Measurements from ENCODE around the gene TMA7.

The TMA7 gene

GRCh38 chr3:48409291-48410201 lies 30.5 kb upstream of the TMA7 start:
- DNase-seq (ENCODE audit: low read depth) = no peak

GRCh38 chr3:48410205-48411040 lies 29.6 kb upstream of the TMA7 start:
- DNase-seq (ENCODE audit: low read depth) = no peak

- DNase-seq (ENCODE audit: low read depth) = no peak
These were observed 28.9 kb upstream of the TMA7 start for GRCh38 chr3:48411041-48411588.

GRCh38 chr3:48411606-48412374 lies 28.3 kb upstream of the TMA7 start:
- DNase-seq (ENCODE audit: low read depth) = no peak

DNA sequence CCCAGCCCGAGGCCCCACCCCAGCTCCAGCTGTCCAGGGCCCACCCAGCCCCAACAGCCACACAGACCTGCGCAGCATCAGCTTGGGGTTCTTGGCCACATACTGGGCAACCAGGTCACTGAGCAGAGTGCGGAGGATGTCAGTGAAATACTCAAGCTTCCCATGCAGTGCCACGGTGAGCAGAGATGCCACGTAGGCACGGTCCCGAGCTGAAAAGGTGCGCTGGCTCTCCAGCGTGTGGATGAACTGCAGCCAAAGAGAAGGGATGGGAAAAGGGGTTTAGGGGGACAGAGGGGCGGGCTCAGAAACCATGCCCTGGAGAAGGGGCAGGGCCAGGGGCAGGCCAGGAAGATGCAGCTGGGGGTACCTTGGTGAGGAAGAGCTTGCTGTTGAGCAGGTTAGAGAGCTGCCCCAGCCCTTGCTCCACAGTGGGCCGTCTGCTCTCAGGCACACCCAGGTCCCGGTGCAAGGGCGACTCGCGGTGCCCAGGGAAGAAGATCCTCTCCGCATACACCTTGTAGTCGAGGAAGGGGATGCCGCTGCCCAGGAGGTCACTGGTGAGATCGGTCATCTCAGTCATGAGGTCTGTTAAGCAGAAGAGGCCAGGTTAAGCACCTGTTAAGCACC lies 27.6 kb upstream of the TMA7 start:
- DNase-seq (ENCODE audit: low read depth) = no peak

- no peak for DNase-seq (ENCODE audit: low read depth)
These were observed 27.0 kb upstream of the TMA7 start for GRCh38 chr3:48413086-48413485.

GRCh38 chr3:48413611-48414010 lies 26.4 kb upstream of the TMA7 start:
- no peak for DNase-seq (ENCODE audit: low read depth)

DNA sequence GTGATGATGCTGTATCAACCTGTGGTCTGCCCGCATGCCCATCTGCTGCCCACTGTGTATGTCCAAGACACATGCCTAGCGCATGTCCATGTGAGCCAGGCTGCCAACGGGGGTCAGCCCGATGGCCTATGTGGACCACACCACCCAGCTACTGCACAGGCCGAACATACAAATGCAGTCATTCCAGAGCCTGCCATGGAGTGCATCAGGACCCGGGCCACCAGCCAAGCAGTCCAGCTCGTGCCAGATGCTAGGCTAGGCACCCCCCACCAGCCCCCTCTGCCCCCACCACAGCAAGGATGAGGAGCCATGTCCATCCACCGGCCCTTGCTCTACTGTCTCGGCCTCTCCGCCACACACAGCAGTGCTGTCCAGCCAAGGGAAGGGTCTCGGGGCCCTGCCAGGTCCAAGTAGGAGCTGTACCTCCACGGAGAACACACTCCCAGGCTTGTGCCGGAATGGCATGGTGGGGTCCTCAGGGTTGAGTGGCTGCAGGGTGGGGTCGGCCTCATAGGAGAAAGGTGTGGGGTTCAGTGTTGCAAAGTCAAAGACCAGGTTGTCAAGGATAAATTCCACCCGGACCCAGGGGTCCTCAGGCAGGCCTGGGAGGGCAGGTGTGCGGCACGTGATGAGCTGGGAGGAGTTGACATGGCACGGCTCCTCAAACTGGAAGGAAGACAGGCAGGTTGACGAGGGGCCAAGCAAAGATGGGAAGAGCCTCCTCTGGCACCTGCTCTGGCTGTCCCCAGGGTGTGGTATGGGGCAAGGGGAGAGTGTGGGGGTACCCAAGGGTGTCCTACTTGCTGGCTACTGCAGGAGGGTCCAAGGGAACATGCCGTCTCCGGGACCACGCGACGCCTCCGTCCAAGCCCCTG lies 25.4 kb upstream of the TMA7 start:
- no peak for DNase-seq (ENCODE audit: low read depth)

- no peak for DNase-seq (ENCODE audit: low read depth)
These were observed 24.7 kb upstream of the TMA7 start for GRCh38 chr3:48415251-48415953.

GRCh38 chr3:48416091-48416505 lies 24.0 kb upstream of the TMA7 start:
- no peak for DNase-seq (ENCODE audit: low read depth)

DNA sequence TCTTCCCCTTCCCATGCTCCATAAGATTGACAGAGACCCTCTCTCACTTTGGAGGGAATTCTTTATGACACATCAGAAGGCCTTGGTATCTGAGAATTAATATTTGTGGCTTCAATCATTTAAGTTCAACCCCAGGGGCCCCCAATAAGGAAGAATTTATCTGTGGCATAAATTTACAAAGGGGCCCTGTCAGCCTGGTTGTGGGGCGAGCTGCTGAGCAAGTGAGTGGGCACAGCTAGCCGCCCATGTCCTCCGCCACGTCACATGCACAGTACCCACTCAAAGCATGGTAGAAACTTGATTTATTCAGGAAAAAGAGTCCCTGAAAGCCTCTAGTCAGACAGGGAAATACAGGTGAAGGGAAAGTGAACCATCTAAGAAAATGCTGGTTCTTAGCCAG lies 23.5 kb upstream of the TMA7 start:
- DNase-seq (ENCODE audit: low read depth) = no peak

GRCh38 chr3:48417529-48418108 lies 22.4 kb upstream of the TMA7 start:
- DNase-seq (ENCODE audit: low read depth) = no peak

DNA sequence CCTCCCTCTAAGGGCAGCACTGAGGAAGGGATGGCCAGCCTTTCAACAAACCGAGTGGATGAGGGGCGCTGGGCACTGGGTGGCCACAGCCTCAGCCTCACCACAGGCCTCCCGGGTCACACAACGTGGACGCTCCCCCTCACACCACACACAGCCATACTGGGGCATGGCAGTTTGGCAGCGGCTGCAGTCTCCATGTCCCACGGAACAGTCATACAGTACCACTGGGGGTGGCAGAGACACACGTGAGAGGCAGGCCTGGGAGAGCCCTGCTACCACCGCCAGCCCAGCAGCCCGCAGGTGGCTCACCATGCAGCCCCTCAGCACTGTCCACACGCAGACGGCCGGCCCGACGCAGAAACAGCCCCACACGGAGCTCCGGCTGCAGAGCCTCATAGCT lies 21.9 kb upstream of the TMA7 start:
- DNase-seq (ENCODE audit: low read depth) = no peak

- DNase-seq (ENCODE audit: low read depth) = no peak
These were observed 21.4 kb upstream of the TMA7 start for GRCh38 chr3:48418651-48419050.

DNA sequence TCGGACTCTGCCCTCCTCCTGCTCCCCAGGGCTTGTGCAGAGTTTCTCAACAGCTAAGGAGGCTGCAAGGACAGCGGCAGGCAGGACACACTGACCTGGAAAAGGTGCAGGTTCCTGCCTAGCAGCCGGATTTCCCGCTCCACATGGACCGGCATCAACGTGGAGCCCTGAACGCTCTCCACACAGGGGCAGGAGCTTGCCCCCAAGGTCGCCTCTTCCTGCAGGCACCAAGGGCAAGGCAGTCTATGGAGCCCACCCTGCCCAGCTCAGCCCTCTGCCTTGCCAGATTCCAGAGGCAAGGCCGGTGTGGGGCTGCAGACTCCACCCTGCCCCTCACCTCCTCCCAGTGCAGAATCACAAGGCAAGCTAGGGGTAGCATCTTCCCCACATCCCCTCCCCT lies 20.9 kb upstream of the TMA7 start:
- DNase-seq (ENCODE audit: low read depth) = no peak

DNA sequence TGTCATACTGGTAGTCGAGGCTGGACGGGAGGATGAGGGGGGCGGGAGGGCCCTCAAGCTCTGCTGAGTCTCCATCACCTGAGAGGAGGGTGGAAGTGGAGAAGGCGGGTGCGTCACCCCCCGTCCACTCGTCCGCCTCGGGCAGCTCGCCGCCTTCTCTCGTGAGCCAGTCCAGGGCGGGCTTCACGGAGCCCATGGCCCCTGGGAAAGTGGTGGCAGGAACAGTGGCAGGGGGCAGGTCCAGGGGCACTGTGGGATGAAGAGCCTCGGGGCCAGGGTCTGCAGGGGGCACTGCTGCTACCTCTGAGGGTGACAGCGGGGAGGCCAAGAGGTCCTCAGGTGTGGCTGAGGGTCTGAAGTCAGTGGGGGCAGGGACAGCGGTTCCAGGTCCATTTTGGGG lies 20.5 kb upstream of the TMA7 start:
- no peak for DNase-seq (ENCODE audit: low read depth)

- no peak for DNase-seq (ENCODE audit: low read depth)
These were observed 19.5 kb upstream of the TMA7 start for GRCh38 chr3:48420561-48420960.

DNA sequence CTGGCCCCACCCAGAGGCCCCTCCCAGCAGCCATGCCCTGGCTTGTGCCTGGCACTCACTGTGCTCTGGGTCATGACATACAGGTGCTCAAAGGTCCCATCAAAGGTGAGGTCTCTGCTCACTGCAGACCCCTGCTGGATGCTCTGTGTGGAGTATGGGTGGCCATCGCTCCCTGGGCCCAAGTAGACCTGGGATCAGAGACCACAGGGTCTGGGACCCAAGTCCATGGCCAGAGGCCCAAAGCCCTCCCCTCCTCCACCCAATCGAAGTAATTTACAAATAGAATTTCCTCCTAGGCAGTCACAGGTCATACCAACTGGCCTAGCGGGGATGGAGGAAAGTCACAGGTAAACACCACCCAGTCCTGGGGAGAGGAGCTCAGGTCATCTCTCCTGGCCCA lies 17.8 kb upstream of the TMA7 start:
- no peak for DNase-seq (ENCODE audit: low read depth)

- DNase-seq (ENCODE audit: low read depth) = no peak
These were observed 17.4 kb upstream of the TMA7 start for GRCh38 chr3:48422681-48423080.

Data from activated T-cell treated with anti-CD3 and anti-CD28 coated beads for 24 hours (primary cell).